CD14-positive monocyte (primary cell): ENCODE results near the gene RRP8. TPM values are rescaled to one million over a fixed set of nuclear protein-coding genes. Genes with fewer than 3 reads are reported as not detected.

Source experiments
- DNase-seq, 3 donors: peaks; one replicate each; pipeline ENCODE4 v3.0.0-alpha.2; 2011 to 2022
- H2AFZ ChIP-seq: 2 replicates; pipeline ENCODE4 v1.6.0; 2012; ENCODE audit warnings: mild to moderate bottlenecking, low read depth, low read length, inconsistent platforms; ENCODE audit not compliant: insufficient read depth, poor library complexity, severe bottlenecking
- H3K27ac ChIP-seq, 2 donors: 1 replicate in 1 of 2; 2 replicates in 1 of 2; pipeline ENCODE4 v1.5.1; 2012 to 2013; ENCODE audit warnings: low read length in 2 of 2, control low read depth in 1 of 2, inconsistent platforms in 1 of 2, low read depth in 1 of 2, mild to moderate bottlenecking in 1 of 2
- H3K27me3 ChIP-seq, 2 donors: one replicate each; pipeline versions ENCODE4 v1.6.0 to v1.6.1; 2011 to 2013; ENCODE audit warnings: low read length in 2 of 2; ENCODE audit not compliant: control insufficient read depth in 2 of 2, insufficient read depth in 2 of 2
- H3K36me3 ChIP-seq, 2 donors: replicated peaks in 1 of 2; 1 replicate in 1 of 2; 2 replicates in 1 of 2; pipeline versions ENCODE4 v1.5.1 to v1.6.1; 2012 to 2013; ENCODE audit warnings: low read length in 2 of 2, control low read depth in 1 of 2, inconsistent platforms in 1 of 2, mild to moderate bottlenecking in 1 of 2; ENCODE audit not compliant: insufficient read depth in 2 of 2, control insufficient read depth in 1 of 2
- H3K4me1 ChIP-seq, 2 donors: 1 replicate in 1 of 2; 2 replicates in 1 of 2; pipeline versions ENCODE4 v1.5.1 to v1.6.1; 2012 to 2013; ENCODE audit warnings: low read length in 2 of 2, control low read depth in 1 of 2, inconsistent platforms in 1 of 2, mild to moderate bottlenecking in 1 of 2, moderate library complexity in 1 of 2; ENCODE audit not compliant: insufficient read depth in 2 of 2, control insufficient read depth in 1 of 2
- H3K4me2 ChIP-seq: replicated peaks from 2 replicates; pipeline ENCODE3; 2012; ENCODE audit warnings: low read length, moderate library complexity, mild to moderate bottlenecking; ENCODE audit not compliant: poor library complexity, severe bottlenecking; ENCODE audit errors: extremely low read depth
- H3K4me3 ChIP-seq, 3 experiments: fragments of 200-600 bp in 1 of 3; sonication (generic) in 1 of 3; replicated peaks in 1 of 3; 1 replicate in 2 of 3; 2 replicates in 1 of 3; pipeline ENCODE4 v1.5.1; 2011 to 2013; ENCODE audit warnings: low read length in 3 of 3, mild to moderate bottlenecking in 3 of 3, control low read depth in 2 of 3, low read depth in 2 of 3, inconsistent platforms in 1 of 3, moderate library complexity in 1 of 3
- H3K79me2 ChIP-seq: 2 replicates; pipeline ENCODE4 v1.6.0; 2012; ENCODE audit warnings: mild to moderate bottlenecking, control low read depth, inconsistent platforms, low read length, moderate library complexity; ENCODE audit not compliant: insufficient read depth
- H3K9ac ChIP-seq: 2 replicates; pipeline ENCODE4 v1.6.0; 2017; ENCODE audit warnings: low read length, mild to moderate bottlenecking; ENCODE audit not compliant: insufficient read depth, poor library complexity, severe bottlenecking
- H3K9me3 ChIP-seq, 2 donors: replicated peaks in 1 of 2; 1 replicate in 1 of 2; 2 replicates in 1 of 2; pipeline versions ENCODE4 v1.5.1 to v1.6.1; 2012 to 2013; ENCODE audit warnings: low read length in 2 of 2, control low read depth in 1 of 2; ENCODE audit not compliant: control insufficient read depth in 1 of 2, insufficient read depth in 1 of 2
- H4K20me1 ChIP-seq: 2 replicates; pipeline ENCODE4 v1.6.0; 2012; ENCODE audit warnings: mild to moderate bottlenecking, low read length, control low read depth, moderate library complexity; ENCODE audit not compliant: insufficient read depth
- H3K27ac Mint-ChIP-seq, 7 donors: one replicate each; pipeline ENCODE4 v1.8.0; 2020; ENCODE audit warnings: mild to moderate bottlenecking in 7 of 7, mixed read lengths in 7 of 7, moderate library complexity in 6 of 7, inconsistent platforms in 2 of 7
- H3K27me3 Mint-ChIP-seq, 3 donors: one replicate each; pipeline ENCODE4 v1.8.0; 2021 to 2022; ENCODE audit warnings: low read depth in 3 of 3, mild to moderate bottlenecking in 3 of 3, mixed read lengths in 3 of 3, moderate library complexity in 3 of 3, inconsistent platforms in 1 of 3
- H3K36me3 Mint-ChIP-seq, 2 donors: one replicate each; pipeline ENCODE4 v1.8.0; 2020; ENCODE audit warnings: mixed read lengths in 2 of 2, inconsistent platforms in 1 of 2, mild to moderate bottlenecking in 1 of 2
- H3K4me1 Mint-ChIP-seq: one replicate; pipeline ENCODE4 v1.8.0; 2020; ENCODE audit warnings: mild to moderate bottlenecking, mixed read lengths
- H3K4me3 Mint-ChIP-seq, 2 donors: one replicate each; pipeline ENCODE4 v1.8.0; 2020; ENCODE audit warnings: mild to moderate bottlenecking in 2 of 2, mixed read lengths in 2 of 2, moderate library complexity in 1 of 2
- H3K9me3 Mint-ChIP-seq, 7 donors: one replicate each; pipeline ENCODE4 v1.8.0; 2020 to 2022; ENCODE audit warnings: mixed read lengths in 7 of 7, mild to moderate bottlenecking in 6 of 7, moderate library complexity in 6 of 7, inconsistent platforms in 2 of 7
- WGBS: methylation state at CpG from one replicate; pipeline ENCODE4 v1.1.5; 2013; ENCODE audit warnings: missing lambda C conversion rate; ENCODE audit not compliant: insufficient coverage; 5-methylcytosine and 5-hydroxymethylcytosine counted together
- intact Hi-C, 2 donors: fragments of 100-400 bp; cut with micrococcal nuclease; formaldehyde crosslinking; loops; one replicate each; pipeline versions ENCODE4 v1.15.0 to v1.15.1; 2023
- polyA plus RNA-seq, 3 donors: library from polyadenylated mRNA; depleted of rRNA in 1 of 3; unstranded in 2 of 3; stranded (reverse) in 1 of 3; fragments of 300-500 nt in 2 of 3; fragments of >200 nt in 1 of 3; fragmentation: Illumina TruSeq in 2 of 3; gene quantifications; 1 replicate in 2 of 3; 2 replicates in 1 of 3; pipeline ENCODE4 v1.2.3, GENCODE V29; 2012 to 2021
- TF ChIP-seq, protein P1 (sequence below): fragments of 200-600 bp; IDR thresholded peaks from one replicate; pipeline ENCODE4 v1.8.0; 2022; ENCODE audit warnings: antibody characterized with exemption, mild to moderate bottlenecking

RRP8 gene
- polyA plus RNA-seq, 3 donors: 7.2 to 14.1 (median 11.9) TPM

DNA sequence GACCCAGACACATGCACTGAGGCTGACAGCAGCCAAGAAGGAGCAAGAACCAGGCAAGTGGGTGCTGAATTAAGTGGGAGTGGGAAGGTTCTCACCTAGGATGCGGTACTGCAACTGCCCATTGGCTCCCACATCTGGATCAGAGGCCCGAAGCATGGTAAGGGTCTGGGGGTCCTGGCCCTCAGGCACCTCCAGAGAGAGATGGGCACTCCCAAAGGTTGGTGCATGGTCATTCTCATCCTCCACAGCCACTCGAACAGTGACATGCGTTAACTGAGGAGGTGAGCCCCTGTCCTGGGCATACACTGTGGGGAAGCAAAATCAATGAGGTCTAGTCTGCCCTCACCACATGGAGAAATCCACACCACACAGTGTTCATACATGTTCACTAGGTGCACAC is 25.1 kb upstream of the RRP8 start:
- DNase-seq: no peak
- peaks cover 6 to 9% of the 10 kb centered on the region in 2 donors for H3K4me1 ChIP-seq
- H4K20me1 ChIP-seq: no peaks in the 10 kb centered on the region
- intact Hi-C loops: no loop called here
- no peaks in the 10 kb centered on the region for H3K36me3 Mint-ChIP-seq
- no peaks in the 10 kb centered on the region for H3K79me2 ChIP-seq
- H3K4me3 ChIP-seq: no peak overlapping the region
- no peak overlapping the region for H3K27ac ChIP-seq
- WGBS: 86% methylated on average over 2 of the region's 4 CpGs
- no peak overlapping the region for H3K27ac Mint-ChIP-seq
- H3K36me3 ChIP-seq: no peaks in the 10 kb centered on the region
- peaks cover 0 to 2% (median 0%) of the 10 kb centered on the region in 3 donors for H3K27me3 Mint-ChIP-seq
- H3K27me3 ChIP-seq: no peaks in the 10 kb centered on the region
- no peak overlapping the region for H3K4me2 ChIP-seq
- no peak overlapping the region for H3K4me3 Mint-ChIP-seq
- TF ChIP-seq, protein P1, sequence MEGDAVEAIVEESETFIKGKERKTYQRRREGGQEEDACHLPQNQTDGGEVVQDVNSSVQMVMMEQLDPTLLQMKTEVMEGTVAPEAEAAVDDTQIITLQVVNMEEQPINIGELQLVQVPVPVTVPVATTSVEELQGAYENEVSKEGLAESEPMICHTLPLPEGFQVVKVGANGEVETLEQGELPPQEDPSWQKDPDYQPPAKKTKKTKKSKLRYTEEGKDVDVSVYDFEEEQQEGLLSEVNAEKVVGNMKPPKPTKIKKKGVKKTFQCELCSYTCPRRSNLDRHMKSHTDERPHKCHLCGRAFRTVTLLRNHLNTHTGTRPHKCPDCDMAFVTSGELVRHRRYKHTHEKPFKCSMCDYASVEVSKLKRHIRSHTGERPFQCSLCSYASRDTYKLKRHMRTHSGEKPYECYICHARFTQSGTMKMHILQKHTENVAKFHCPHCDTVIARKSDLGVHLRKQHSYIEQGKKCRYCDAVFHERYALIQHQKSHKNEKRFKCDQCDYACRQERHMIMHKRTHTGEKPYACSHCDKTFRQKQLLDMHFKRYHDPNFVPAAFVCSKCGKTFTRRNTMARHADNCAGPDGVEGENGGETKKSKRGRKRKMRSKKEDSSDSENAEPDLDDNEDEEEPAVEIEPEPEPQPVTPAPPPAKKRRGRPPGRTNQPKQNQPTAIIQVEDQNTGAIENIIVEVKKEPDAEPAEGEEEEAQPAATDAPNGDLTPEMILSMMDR: no peak
- no peaks in the 10 kb centered on the region for H3K9me3 ChIP-seq
- peaks cover 7% of the 10 kb centered on the region for H3K4me1 Mint-ChIP-seq
- H3K9me3 Mint-ChIP-seq: peaks cover 0 to 9% (median 0%) of the 10 kb centered on the region in 7 donors
- H2AFZ ChIP-seq: no peak overlapping the region
- H3K9ac ChIP-seq: no peak overlapping the region

DNA sequence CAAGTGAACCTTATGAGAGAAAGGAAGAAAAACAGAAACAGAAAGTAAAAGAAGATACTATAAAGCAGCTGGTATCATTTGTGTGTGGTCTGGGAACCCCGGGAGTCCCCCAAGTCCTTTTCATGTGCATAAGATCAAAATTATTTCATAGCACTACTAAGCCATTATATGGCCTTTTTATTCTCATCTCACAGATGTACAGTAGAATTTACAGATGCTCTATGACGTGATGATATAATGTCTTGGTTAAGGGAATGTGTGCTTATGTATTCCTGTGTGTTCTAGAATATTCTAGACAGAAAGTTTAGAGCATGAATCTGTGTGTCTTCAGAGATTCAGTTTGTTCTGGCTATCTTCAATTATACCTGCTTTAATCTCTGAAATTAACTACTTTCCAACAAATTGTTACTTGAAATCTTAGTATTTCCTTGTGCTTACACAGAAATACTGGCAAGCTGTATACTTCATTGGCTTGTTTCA is 24.4 kb upstream of the RRP8 start:
- Histone ChIP-seq H3K79me2 (no peaks in the 10 kb centered on the region), H3K27me3 (no peaks in the 10 kb centered on the region), H3K27ac (no peak overlapping the region), H3K36me3 (no peaks in the 10 kb centered on the region), H4K20me1 (no peaks in the 10 kb centered on the region), H3K4me3 (no peak overlapping the region), H3K4me1 (peaks cover 6 to 9% of the 10 kb centered on the region in 2 donors), H2AFZ (no peak overlapping the region), H3K9me3 (no peaks in the 10 kb centered on the region), H3K9ac (no peak overlapping the region), H3K4me2 (no peak overlapping the region)
- peaks cover 0 to 2% (median 0%) of the 10 kb centered on the region in 3 donors for H3K27me3 Mint-ChIP-seq
- H3K9me3 Mint-ChIP-seq: peaks cover 0 to 9% (median 0%) of the 10 kb centered on the region in 7 donors
- WGBS: no CpG with 5 or more reads among the region's 2 CpGs
- no peak for DNase-seq
- peak overlapping the region in 1 of 2 donors; percentile 39 for H3K4me3 Mint-ChIP-seq
- H3K27ac Mint-ChIP-seq: no peak overlapping the region
- peaks cover 7% of the 10 kb centered on the region for H3K4me1 Mint-ChIP-seq
- no peaks in the 10 kb centered on the region for H3K36me3 Mint-ChIP-seq
- intact Hi-C loops: no loop called here
- TF ChIP-seq, protein P1: no peak
